SK-N-SH (cell line): ENCODE data around the gene EDN2. TPM values are rescaled to one million over a fixed set of nuclear protein-coding genes. Genes with fewer than 3 reads are reported as not detected.

Source experiments
- CTCF ChIA-PET: fragments of 300-600, 350-600 bp; formaldehyde crosslinking; extraction: SDS; loops from one replicate; lab custom pipeline; 2021; lab: Yijun Ruan, JAX
- POLR2A ChIA-PET: fragments of 350-600 bp; sonication (Branson Sonifier 250); formaldehyde crosslinking; extraction: SDS; loops from one replicate; lab custom pipeline; 2020; ENCODE audit warnings: antibody characterized with exemption, inconsistent platforms; lab: Yijun Ruan, JAX
- DNase-seq: peaks from one replicate; pipeline ENCODE4 v3.0.0; 2012
- H2AFZ ChIP-seq: fragments of 200-600 bp; sonication (generic); 2 replicates; pipeline ENCODE4 v1.8.1; 2016; ENCODE audit warnings: antibody characterized with exemption, mild to moderate bottlenecking, low read depth
- H3F3A ChIP-seq: fragments of 200-600 bp; sonication (generic); replicated peaks from 2 replicates; pipeline ENCODE3; 2016; ENCODE audit warnings: antibody characterized with exemption, mild to moderate bottlenecking; ENCODE audit not compliant: insufficient read depth
- H3K27ac ChIP-seq, 2 experiments: fragments of 200-500 bp in 1 of 2; fragments of 200-600 bp in 1 of 2; sonication (Bioruptor generic) in 1 of 2; sonication (generic), shearing (Covaris generic) in 1 of 2; 2 replicates each; pipeline versions ENCODE4 v1.5.1 to v1.6.1; 2014 to 2016; ENCODE audit warnings: low read depth in 2 of 2, inconsistent platforms in 1 of 2, low read length in 1 of 2, mild to moderate bottlenecking in 1 of 2, mixed read lengths in 1 of 2
- H3K27me3 ChIP-seq: fragments of 200-600 bp; sonication (generic), shearing (Covaris generic); 2 replicates; pipeline ENCODE4 v1.6.1; 2016; ENCODE audit warnings: mixed run types; ENCODE audit not compliant: insufficient read depth
- H3K36me3 ChIP-seq, 2 experiments: fragments of 200-500 bp in 1 of 2; fragments of 200-600 bp in 1 of 2; sonication (Bioruptor generic) in 1 of 2; sonication (generic) in 1 of 2; replicated peaks in 1 of 2; 2 replicates each; pipeline versions ENCODE3 to v1.5.1; 2014 to 2016; ENCODE audit warnings: low read length in 1 of 2, mild to moderate bottlenecking in 1 of 2; ENCODE audit not compliant: insufficient read depth in 2 of 2, control insufficient read depth in 1 of 2
- H3K4me1 ChIP-seq, 2 experiments: fragments of 200-500 bp in 1 of 2; fragments of 200-600 bp in 1 of 2; sonication (Bioruptor generic) in 1 of 2; sonication (generic), shearing (Covaris generic) in 1 of 2; 2 replicates each; pipeline versions ENCODE4 v1.5.1 to v1.6.1; 2014 to 2016; ENCODE audit warnings: low read depth in 1 of 2, low read length in 1 of 2, mixed run types in 1 of 2; ENCODE audit not compliant: insufficient read depth in 2 of 2, control insufficient read depth in 1 of 2
- H3K4me2 ChIP-seq: fragments of 200-600 bp; sonication (generic), shearing (Covaris generic); 2 replicates; pipeline ENCODE4 v1.6.1; 2017; ENCODE audit warnings: mixed run types
- H3K4me3 ChIP-seq, 2 experiments: fragments of 200-500 bp in 1 of 2; fragments of 200-600 bp in 1 of 2; sonication (Bioruptor generic) in 1 of 2; sonication (generic), shearing (Covaris generic) in 1 of 2; 2 replicates each; pipeline versions ENCODE4 v1.5.1 to v1.8.1; 2014 to 2016; ENCODE audit warnings: low read depth in 2 of 2, inconsistent platforms in 1 of 2, low read length in 1 of 2, mild to moderate bottlenecking in 1 of 2, mixed read lengths in 1 of 2, moderate library complexity in 1 of 2
- H3K79me2 ChIP-seq: fragments of 200-600 bp; sonication (generic); 2 replicates; pipeline ENCODE4 v1.8.1; 2017; ENCODE audit warnings: mild to moderate bottlenecking; ENCODE audit not compliant: insufficient read depth
- H3K9ac ChIP-seq: fragments of 200-600 bp; sonication (generic); 2 replicates; pipeline ENCODE4 v1.6.1; 2017; ENCODE audit warnings: mixed run types
- H3K9me2 ChIP-seq: fragments of 200-600 bp; sonication (generic); 2 replicates; pipeline ENCODE4 v1.6.1; 2017; ENCODE audit warnings: mixed run types
- H3K9me3 ChIP-seq: fragments of 200-600 bp; sonication (generic); 2 replicates; pipeline ENCODE4 v1.6.1; 2017; ENCODE audit warnings: mixed run types, mild to moderate bottlenecking, moderate library complexity
- H4K20me1 ChIP-seq: fragments of 200-600 bp; sonication (generic); 2 replicates; pipeline ENCODE4 v1.6.1; 2017; ENCODE audit warnings: mild to moderate bottlenecking, mixed run types; ENCODE audit not compliant: insufficient read depth
- CHD2 ChIP-seq: fragments of 150-350 bp; IDR thresholded peaks from 2 replicates; pipeline ENCODE4 v1.6.1; 2018; ENCODE audit warnings: low read length; ENCODE audit not compliant: partially characterized antibody
- ELF1 ChIP-seq: IDR thresholded peaks from 2 replicates; pipeline ENCODE4 v1.4.0; 2012
- EP300 ChIP-seq, 2 experiments: IDR thresholded peaks; 2 replicates each; pipeline versions ENCODE4 v1.4.0 to v1.6.1; 2012; ENCODE audit warnings: borderline replicate concordance in 1 of 2, low read depth in 1 of 2, low read length in 1 of 2
- EZH2phosphoT487 ChIP-seq: fragments of 200-600 bp; sonication (generic); IDR thresholded peaks from 2 replicates; pipeline ENCODE4 v1.6.1; 2017; ENCODE audit warnings: low read depth, mixed run types, mild to moderate bottlenecking, antibody characterized with exemption, moderate library complexity, borderline replicate concordance
- FOSL2 ChIP-seq: IDR thresholded peaks from 2 replicates; pipeline ENCODE4 v1.4.0; 2012; ENCODE audit warnings: low read depth, mild to moderate bottlenecking, moderate library complexity, borderline replicate concordance
- FOXJ3 ChIP-seq: sonication (generic); formaldehyde crosslinking; IDR thresholded peaks from 2 replicates; pipeline ENCODE4 v1.5.1; 2020; ENCODE audit warnings: mild to moderate bottlenecking, missing genetic modification reagents
- FOXM1 ChIP-seq: IDR thresholded peaks from 2 replicates; pipeline ENCODE4 v1.4.0; 2012; ENCODE audit warnings: low read depth, mild to moderate bottlenecking
- GABPA ChIP-seq: IDR thresholded peaks from 2 replicates; pipeline ENCODE4 v1.4.0; 2012; ENCODE audit warnings: low read depth, mild to moderate bottlenecking
- GATA2 ChIP-seq: sonication (generic); formaldehyde crosslinking; IDR thresholded peaks from 2 replicates; pipeline ENCODE4 v1.5.0; 2020; ENCODE audit warnings: mild to moderate bottlenecking, missing genetic modification reagents
- IRF3 ChIP-seq: fragments of 150-350 bp; IDR thresholded peaks from 2 replicates; pipeline ENCODE4 v1.6.1; 2016; ENCODE audit warnings: mild to moderate bottlenecking, low read depth, low read length
- JUND ChIP-seq: IDR thresholded peaks from 2 replicates; pipeline ENCODE4 v1.4.0; 2012
- MEF2A ChIP-seq: IDR thresholded peaks from 2 replicates; pipeline ENCODE4 v1.4.0; 2012; ENCODE audit warnings: low read depth, borderline replicate concordance
- MXI1 ChIP-seq: IDR thresholded peaks from 2 replicates; pipeline ENCODE4 v1.6.1; 2012; ENCODE audit warnings: mild to moderate bottlenecking, low read depth, low read length, improper control_type of control experiment
- NFIC ChIP-seq: IDR thresholded peaks from 2 replicates; pipeline ENCODE4 v1.4.0; 2012; ENCODE audit warnings: borderline replicate concordance
- NRF1 ChIP-seq: IDR thresholded peaks from 2 replicates; pipeline ENCODE4 v1.6.1; 2012; ENCODE audit warnings: low read depth, mild to moderate bottlenecking, low read length
- PBX3 ChIP-seq: IDR thresholded peaks from 2 replicates; pipeline ENCODE4; 2012
- RCOR1 ChIP-seq: fragments of 150-350 bp; IDR thresholded peaks from 2 replicates; pipeline ENCODE4 v1.6.1; 2017; ENCODE audit warnings: antibody characterized with exemption, low read length
- RXRA ChIP-seq: IDR thresholded peaks from 2 replicates; pipeline ENCODE4 v1.4.0; 2012; ENCODE audit warnings: low read depth, mild to moderate bottlenecking, borderline replicate concordance
- SMC3 ChIP-seq: IDR thresholded peaks from 2 replicates; pipeline ENCODE4 v1.6.1; 2012; ENCODE audit warnings: low read depth, low read length, improper control_type of control experiment
- TAF1 ChIP-seq: IDR thresholded peaks from 2 replicates; pipeline ENCODE4 v1.6.1; 2012; ENCODE audit warnings: low read depth, mild to moderate bottlenecking, low read length, moderate library complexity, borderline replicate concordance
- TEAD4 ChIP-seq: IDR thresholded peaks from 2 replicates; pipeline ENCODE4 v1.4.0; 2012; ENCODE audit warnings: mild to moderate bottlenecking, borderline replicate concordance; ENCODE audit not compliant: insufficient read depth
- USF1 ChIP-seq: IDR thresholded peaks from 2 replicates; pipeline ENCODE4 v1.4.0; 2012; ENCODE audit warnings: low read depth, borderline replicate concordance
- YY1 ChIP-seq: IDR thresholded peaks from 2 replicates; pipeline ENCODE4 v1.4.0; 2012; ENCODE audit warnings: low read depth, mild to moderate bottlenecking
- WGBS: methylation state at CpG from one replicate; pipeline ENCODE4 v1.1.6; 2017; ENCODE audit warnings: low lambda C conversion rate; 5-methylcytosine and 5-hydroxymethylcytosine counted together
- polyA plus RNA-seq, 3 experiments: library from polyadenylated mRNA; depleted of rRNA; stranded (reverse); fragments of >200 nt; gene quantifications; 2 replicates each; pipeline ENCODE4 v1.2.3, GENCODE V29; 2012
- TF ChIP-seq, protein P1 (sequence below): IDR thresholded peaks from 2 replicates; pipeline ENCODE4 v1.4.0; 2012; ENCODE audit warnings: low read depth
- TF ChIP-seq, protein P2 (sequence below): fragments of 150-350 bp; IDR thresholded peaks from 2 replicates; pipeline ENCODE4 v1.6.1; 2017; ENCODE audit warnings: antibody characterized with exemption, low read length, low read depth, borderline replicate concordance
- TF ChIP-seq, protein P3 (sequence below): IDR thresholded peaks from 2 replicates; pipeline ENCODE4 v1.6.1; 2012; ENCODE audit warnings: mild to moderate bottlenecking, low read depth, low read length, moderate library complexity

The EDN2 gene
- polyA plus RNA-seq, 1 of the 3 experiments (the other 2 are of a cell fraction): 0.97 TPM

- Histone ChIP-seq H2AFZ (no peak overlapping the region; the same call in 1 of the 2 replicates), H3K4me2 (peak overlapping the region; percentile 80), H3K4me3 (peak overlapping the region; percentile 21 to 49), H3K9me3 (no peaks in the 10 kb centered on the region), H4K20me1 (no peaks in the 10 kb centered on the region), H3F3A (peaks cover 23% of the 10 kb centered on the region), H3K36me3 (no peaks in the 10 kb centered on the region), H3K27ac (peak overlapping the region; percentile 81 to 88), H3K9ac (peak overlapping the region; percentile 73; the same call in 1 of the 2 replicates), H3K79me2 (peaks cover 77% of the 10 kb centered on the region), H3K27me3 (no peaks in the 10 kb centered on the region), H3K4me1 (peaks cover 38 to 62% of the 10 kb centered on the region in 2 experiments), H3K9me2 (no peaks in the 10 kb centered on the region)
- DNase-seq: peak; percentile 77
- ChIA-PET POLR2A (no interaction called here), CTCF (interaction anchor here (0.6 to 6.5 kb wide), 16 partner anchors 10 to 168 kb away, joined by 3 to 64 read pairs (median 5); partner anchors contain the start of gene FOXO6)
- WGBS: 18% methylated on average over 13 of the region's 15 CpGs
- TF ChIP-seq JUND (peak; percentile 95), MEF2A (no peak; the same call in 1 of the 2 replicates), RCOR1 (peak; percentile 43; the same call in 1 of the 2 replicates), FOSL2 (peak; percentile 83), YY1 (peak; percentile 39; the same call in 1 of the 2 replicates), FOXM1 (peak; percentile 84; the same call in 1 of the 2 replicates), EP300 (IDR thresholded peaks at IDR 0.05; ENCODE audit: borderline replicate concordance in 1 of 2, low read depth in 1 of 2, low read length in 1 of 2) (peak; percentile 78 to 97), NRF1 (no peak), TAF1 (peak; percentile 43; the same call in 1 of the 2 replicates), TEAD4 (peak; percentile 97), CHD2 (no peak), GATA2 (peak; percentile 95), FOXJ3 (CRISPR knock-in tag) (no peak), SMC3 (no peak), USF1 (0 out of 2 replicates have a peak, but pooled peaks have one; percentile 14), EZH2phosphoT487 (no peak), IRF3 (no peak), ELF1 (no peak), PBX3 (peak; percentile 77), MXI1 (0 out of 2 replicates have a peak, but pooled peaks have one; percentile 26), NFIC (peak; percentile 93), GABPA (no peak), RXRA (peak; percentile 90; the same call in 1 of the 2 replicates)
- TF ChIP-seq, protein P1, sequence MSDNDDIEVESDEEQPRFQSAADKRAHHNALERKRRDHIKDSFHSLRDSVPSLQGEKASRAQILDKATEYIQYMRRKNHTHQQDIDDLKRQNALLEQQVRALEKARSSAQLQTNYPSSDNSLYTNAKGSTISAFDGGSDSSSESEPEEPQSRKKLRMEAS: peak; percentile 61
- TF ChIP-seq, protein P2, sequence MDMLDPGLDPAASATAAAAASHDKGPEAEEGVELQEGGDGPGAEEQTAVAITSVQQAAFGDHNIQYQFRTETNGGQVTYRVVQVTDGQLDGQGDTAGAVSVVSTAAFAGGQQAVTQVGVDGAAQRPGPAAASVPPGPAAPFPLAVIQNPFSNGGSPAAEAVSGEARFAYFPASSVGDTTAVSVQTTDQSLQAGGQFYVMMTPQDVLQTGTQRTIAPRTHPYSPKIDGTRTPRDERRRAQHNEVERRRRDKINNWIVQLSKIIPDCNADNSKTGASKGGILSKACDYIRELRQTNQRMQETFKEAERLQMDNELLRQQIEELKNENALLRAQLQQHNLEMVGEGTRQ: no peak
- TF ChIP-seq, protein P3, sequence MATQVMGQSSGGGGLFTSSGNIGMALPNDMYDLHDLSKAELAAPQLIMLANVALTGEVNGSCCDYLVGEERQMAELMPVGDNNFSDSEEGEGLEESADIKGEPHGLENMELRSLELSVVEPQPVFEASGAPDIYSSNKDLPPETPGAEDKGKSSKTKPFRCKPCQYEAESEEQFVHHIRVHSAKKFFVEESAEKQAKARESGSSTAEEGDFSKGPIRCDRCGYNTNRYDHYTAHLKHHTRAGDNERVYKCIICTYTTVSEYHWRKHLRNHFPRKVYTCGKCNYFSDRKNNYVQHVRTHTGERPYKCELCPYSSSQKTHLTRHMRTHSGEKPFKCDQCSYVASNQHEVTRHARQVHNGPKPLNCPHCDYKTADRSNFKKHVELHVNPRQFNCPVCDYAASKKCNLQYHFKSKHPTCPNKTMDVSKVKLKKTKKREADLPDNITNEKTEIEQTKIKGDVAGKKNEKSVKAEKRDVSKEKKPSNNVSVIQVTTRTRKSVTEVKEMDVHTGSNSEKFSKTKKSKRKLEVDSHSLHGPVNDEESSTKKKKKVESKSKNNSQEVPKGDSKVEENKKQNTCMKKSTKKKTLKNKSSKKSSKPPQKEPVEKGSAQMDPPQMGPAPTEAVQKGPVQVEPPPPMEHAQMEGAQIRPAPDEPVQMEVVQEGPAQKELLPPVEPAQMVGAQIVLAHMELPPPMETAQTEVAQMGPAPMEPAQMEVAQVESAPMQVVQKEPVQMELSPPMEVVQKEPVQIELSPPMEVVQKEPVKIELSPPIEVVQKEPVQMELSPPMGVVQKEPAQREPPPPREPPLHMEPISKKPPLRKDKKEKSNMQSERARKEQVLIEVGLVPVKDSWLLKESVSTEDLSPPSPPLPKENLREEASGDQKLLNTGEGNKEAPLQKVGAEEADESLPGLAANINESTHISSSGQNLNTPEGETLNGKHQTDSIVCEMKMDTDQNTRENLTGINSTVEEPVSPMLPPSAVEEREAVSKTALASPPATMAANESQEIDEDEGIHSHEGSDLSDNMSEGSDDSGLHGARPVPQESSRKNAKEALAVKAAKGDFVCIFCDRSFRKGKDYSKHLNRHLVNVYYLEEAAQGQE: peak; percentile 34; the same call in 1 of the 2 replicates
These were observed 48.8 kb downstream of the EDN2 start for GRCh38 chr1:41435570-41436178.
